ENCODE data around the gene FAM131B.
"Not testable (repeated sequence)": the region's sequence is repeated elsewhere in the genome, so short reads cannot be mapped to it uniquely, and the experiment has no call there.

FAM131B gene

GRCh38 chr7:143362131-143363015 lies at the start of gene FAM131B:
FAM131B (minus strand) TSS chr7:143362713; CDS start chr7:143362603, 110 bp downstream.
- no peak for DNase-seq

GRCh38 chr7:143411976-143412708 lies 49.6 kb upstream of the FAM131B start:
- DNase-seq = no peak

GRCh38 chr7:143410521-143411004 lies 48.0 kb upstream of the FAM131B start:
- no peak for DNase-seq

- peak; percentile 32 for DNase-seq
Observed at GRCh38 chr7:143408686-143409561, 46.4 kb upstream of the FAM131B start, which contains the start of gene EPHA1. EPHA1 (minus strand) TSS chr7:143408856; CDS start chr7:143408805, 51 bp downstream.

GRCh38 chr7:143408252-143408685 lies 45.8 kb upstream of the FAM131B start:
- DNase-seq = no peak

- peak; percentile 66 for DNase-seq
Observed at GRCh38 chr7:143407287-143408251, 45.1 kb upstream of the FAM131B start.

GRCh38 chr7:143406002-143406357 lies 43.5 kb upstream of the FAM131B start:
- no peak for DNase-seq

- no peak for DNase-seq
Observed at GRCh38 chr7:143405173-143406001, 42.9 kb upstream of the FAM131B start.

GRCh38 chr7:143402233-143402632 lies 39.7 kb upstream of the FAM131B start:
- DNase-seq = not testable (repeated sequence)

- DNase-seq = no peak
Observed at GRCh38 chr7:143401265-143401664, 38.8 kb upstream of the FAM131B start.

GRCh38 chr7:143399642-143400041 lies 37.1 kb upstream of the FAM131B start:
- no peak for DNase-seq

- no peak for DNase-seq
Observed at GRCh38 chr7:143399151-143399550, 36.6 kb upstream of the FAM131B start.

- DNase-seq = no peak
Observed at GRCh38 chr7:143398616-143399015, 36.1 kb upstream of the FAM131B start.

GRCh38 chr7:143397710-143398530 lies 35.4 kb upstream of the FAM131B start:
- DNase-seq = no peak

- DNase-seq = no peak
Observed at GRCh38 chr7:143396625-143397556, 34.4 kb upstream of the FAM131B start.

- no peak for DNase-seq
Observed at GRCh38 chr7:143396182-143396581, 33.7 kb upstream of the FAM131B start.

- DNase-seq = no peak
Observed at GRCh38 chr7:143395187-143396149, 33.0 kb upstream of the FAM131B start.

Measured in kidney glomerular epithelial cell (primary cell).